Pancreas (tissue), 10 donors: Measurements from ENCODE around the gene PMEPA1. TPM values are rescaled to one million over a fixed set of nuclear protein-coding genes. Genes with fewer than 3 reads are reported as not detected.

Experiments used
- ATAC-seq, 4 donors: fragments of 200-7000 bp; cut with Tn5 transposase; one replicate each; pipeline versions ENCODE4 v1.8.0 to v1.9.1; 2020; ENCODE audit warnings: mild to moderate bottlenecking in 4 of 4, moderate library complexity in 4 of 4
- DNase-seq, 6 donors: peaks; one replicate each; pipeline ENCODE4 v3.0.0-alpha.2; 2020
- FAIRE-seq: peaks from 2 replicates; lab custom pipeline; 2012; peaks lifted over from hg19 to GRCh38; lab: Jason Lieb, UNC
- H3K27ac ChIP-seq, 4 donors: fragments of 200-600 bp; sonication (generic); 1 replicate in 3 of 4; 2 replicates in 1 of 4; pipeline versions ENCODE4 v1.5.0 to v1.8.0; 2020
- H3K27me3 ChIP-seq, 4 donors: fragments of 200-600 bp; one replicate each; pipeline ENCODE4 v1.8.0; 2021
- H3K36me3 ChIP-seq, 3 donors: fragments of 200-600 bp; sonication (generic) in 1 of 3; one replicate each; pipeline versions ENCODE4 v1.5.0 to v1.8.0; 2020 to 2021
- H3K4me1 ChIP-seq, 3 donors: fragments of 200-600 bp; one replicate each; pipeline ENCODE4 v1.8.0; 2021
- H3K4me3 ChIP-seq, 4 donors: fragments of 200-600 bp; sonication (generic) in 2 of 4; one replicate each; pipeline versions ENCODE4 v1.5.0 to v1.8.0; 2020 to 2021
- H3K9me3 ChIP-seq, 4 donors: fragments of 200-600 bp; one replicate each; pipeline ENCODE4 v1.8.0; 2021
- WGBS, 2 donors: extraction: QIAGEN DNeasy Blood & Tissue Kit; methylation state at CpG; one replicate each; pipeline ENCODE4 v1.1.7; 2013; 5-methylcytosine and 5-hydroxymethylcytosine counted together
- intact Hi-C, 3 donors: fragments of 100-400 bp; cut with DNase I; formaldehyde crosslinking; loops; one replicate each; pipeline versions ENCODE4 v1.11.1 to v1.14.2; 2022
- polyA plus RNA-seq, 2 donors: library from polyadenylated mRNA; stranded (reverse); fragments of 200-250 nt; gene quantifications; one replicate each; pipeline ENCODE4 v1.2.3, GENCODE V29; 2013
- total RNA-seq, 6 donors: library from RNA; stranded (reverse); fragmentation: NEBNext Ultra II Directional in 4 of 6; extraction: Animal tissue kit (Norgen Biotek cat#: 25700) in 4 of 6; gene quantifications; one replicate each; pipeline versions ENCODE4 v1.2.1 to v1.2.4, GENCODE V29; 2021 to 2023
- TF ChIP-seq, protein P1 (sequence below), 4 donors: fragments of 200-600 bp; sonication (generic) in 3 of 4; IDR thresholded peaks; one replicate each; pipeline versions ENCODE4 v1.5.0 to v1.8.0; 2021; ENCODE audit warnings: antibody characterized with exemption in 4 of 4
- donor health status: healthy with polysubstance abuse.
- donor health status: DM: no; HTN: no; CAD: no; lungs with moderate emphysema.
- donor health status: DM: no; HTN: no; CAD: no.
- donor health status: control.
- donor health status: control.
- donor health status: Bipolar disorder and iron deficiency.
- donor health status: DM: yes; HTN: yes; CAD: no.
- donor health status: DM: no; HTN: no; CAD: no.
- donor health status: DM: no; HTN: no; CAD: no.
- donor health status: DM: yes; HTN: yes; CAD: no.

PMEPA1 gene
- total and polyA plus RNA-seq, 8 donors: 24.8 to 98.2 (median 33.6) TPM

DNA sequence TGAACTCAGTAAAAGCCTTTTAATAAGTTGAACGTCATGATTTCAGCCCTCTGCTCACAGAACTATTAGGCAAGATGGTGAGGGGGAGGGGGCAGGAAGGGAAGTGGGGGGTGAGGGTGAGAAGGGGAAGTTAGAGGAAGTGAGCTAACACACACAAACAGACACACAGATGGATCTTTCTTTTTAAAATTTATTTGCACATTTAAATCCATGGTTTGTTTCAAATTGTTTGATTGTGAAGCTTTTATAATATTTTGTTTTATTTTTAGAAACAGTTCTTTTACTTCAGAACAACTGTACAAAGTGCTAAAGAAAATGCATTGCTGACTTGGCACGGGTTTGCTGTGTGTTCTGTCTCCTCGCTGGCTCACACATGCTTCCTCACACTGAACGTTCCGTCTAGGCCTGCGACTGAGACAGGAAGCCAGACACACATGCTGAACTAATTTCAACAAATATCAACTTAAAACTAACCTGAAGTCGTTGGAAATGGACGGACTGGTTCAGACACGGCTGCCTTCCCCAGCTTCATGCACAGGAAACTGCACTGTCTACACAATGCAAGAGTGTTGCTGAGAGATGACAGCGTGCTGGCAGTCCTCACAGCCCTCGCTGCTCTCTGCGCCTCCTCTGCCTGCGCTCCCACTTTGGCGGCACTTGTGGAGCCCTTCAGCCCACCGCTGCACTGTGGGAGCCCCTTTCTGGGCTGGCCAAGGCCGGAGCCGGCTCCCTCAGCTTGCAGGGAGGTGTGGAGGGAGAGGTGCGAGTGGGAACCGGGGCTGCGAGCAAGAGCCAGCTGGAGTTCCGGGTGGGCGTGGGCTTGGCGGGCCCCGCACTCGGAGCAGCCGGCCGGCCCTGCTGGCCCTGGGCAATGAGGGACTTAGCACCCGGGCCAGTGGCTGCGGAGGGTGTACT is 81.5 kb downstream of the PMEPA1 start:
- intact Hi-C loops: loop anchor here in 1 of 3 donors (10.0 kb wide), 1 partner anchor 556 kb away; no protein-coding TSS in a partner anchor
- 61 to 67% methylated on average over 21 to 29 of the region's 29 CpGs for WGBS, 2 donors
- no peaks in the 10 kb centered on the region for H3K27me3 ChIP-seq
- H3K36me3 ChIP-seq: no peaks in the 10 kb centered on the region
- no peak for FAIRE-seq
- TF ChIP-seq, protein P1, sequence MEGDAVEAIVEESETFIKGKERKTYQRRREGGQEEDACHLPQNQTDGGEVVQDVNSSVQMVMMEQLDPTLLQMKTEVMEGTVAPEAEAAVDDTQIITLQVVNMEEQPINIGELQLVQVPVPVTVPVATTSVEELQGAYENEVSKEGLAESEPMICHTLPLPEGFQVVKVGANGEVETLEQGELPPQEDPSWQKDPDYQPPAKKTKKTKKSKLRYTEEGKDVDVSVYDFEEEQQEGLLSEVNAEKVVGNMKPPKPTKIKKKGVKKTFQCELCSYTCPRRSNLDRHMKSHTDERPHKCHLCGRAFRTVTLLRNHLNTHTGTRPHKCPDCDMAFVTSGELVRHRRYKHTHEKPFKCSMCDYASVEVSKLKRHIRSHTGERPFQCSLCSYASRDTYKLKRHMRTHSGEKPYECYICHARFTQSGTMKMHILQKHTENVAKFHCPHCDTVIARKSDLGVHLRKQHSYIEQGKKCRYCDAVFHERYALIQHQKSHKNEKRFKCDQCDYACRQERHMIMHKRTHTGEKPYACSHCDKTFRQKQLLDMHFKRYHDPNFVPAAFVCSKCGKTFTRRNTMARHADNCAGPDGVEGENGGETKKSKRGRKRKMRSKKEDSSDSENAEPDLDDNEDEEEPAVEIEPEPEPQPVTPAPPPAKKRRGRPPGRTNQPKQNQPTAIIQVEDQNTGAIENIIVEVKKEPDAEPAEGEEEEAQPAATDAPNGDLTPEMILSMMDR (IDR thresholded peaks at IDR 0.05): no peak
- no peaks in the 10 kb centered on the region for H3K4me1 ChIP-seq
- H3K9me3 ChIP-seq: no peaks in the 10 kb centered on the region
- peak in 3 of 4 donors; percentile 59 to 84 (median 81) for ATAC-seq
- peak overlapping the region in 3 of 4 donors; percentile 22 to 62 (median 46) for H3K27ac ChIP-seq
- peak in 1 of 6 donors; percentile 2 for DNase-seq
- H3K4me3 ChIP-seq: no peak overlapping the region

DNA sequence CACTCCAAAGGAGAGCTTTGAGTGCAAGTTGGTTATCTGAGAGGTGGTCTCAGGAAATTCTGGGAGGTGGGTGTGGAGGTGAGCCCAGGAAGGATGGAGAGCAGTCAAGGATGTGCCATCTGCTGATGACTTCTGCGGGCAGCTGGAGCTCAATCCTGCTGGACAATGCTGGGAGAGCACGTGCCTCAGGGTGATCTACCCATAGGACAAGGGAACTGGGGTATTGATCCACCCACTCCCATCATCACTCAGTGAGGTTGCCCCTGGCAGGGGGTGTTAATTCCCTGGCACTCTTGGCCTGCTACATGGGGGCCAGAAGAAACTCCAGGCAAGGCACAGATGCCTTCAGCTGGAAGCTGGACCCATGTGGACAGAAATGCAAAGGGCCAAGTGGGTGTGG is 82.5 kb downstream of the PMEPA1 start:
- Histone ChIP-seq H3K4me1 (no peaks in the 10 kb centered on the region), H3K9me3 (no peaks in the 10 kb centered on the region), H3K4me3 (no peak overlapping the region), H3K36me3 (no peaks in the 10 kb centered on the region), H3K27ac (peak overlapping the region in 2 of 4 donors; percentile 44 to 58), H3K27me3 (no peaks in the 10 kb centered on the region)
- FAIRE-seq (no peak), ATAC-seq (no peak), DNase-seq (peak in 1 of 6 donors; percentile 4)
- 58 to 71% methylated on average over 2 of the region's 2 CpGs for WGBS, 2 donors
- TF ChIP-seq, protein P1 (IDR thresholded peaks at IDR 0.05): no peak
- intact Hi-C loops: loop anchor here in 1 of 3 donors (10.0 kb wide), 1 partner anchor 557 kb away; no protein-coding TSS in a partner anchor

DNA sequence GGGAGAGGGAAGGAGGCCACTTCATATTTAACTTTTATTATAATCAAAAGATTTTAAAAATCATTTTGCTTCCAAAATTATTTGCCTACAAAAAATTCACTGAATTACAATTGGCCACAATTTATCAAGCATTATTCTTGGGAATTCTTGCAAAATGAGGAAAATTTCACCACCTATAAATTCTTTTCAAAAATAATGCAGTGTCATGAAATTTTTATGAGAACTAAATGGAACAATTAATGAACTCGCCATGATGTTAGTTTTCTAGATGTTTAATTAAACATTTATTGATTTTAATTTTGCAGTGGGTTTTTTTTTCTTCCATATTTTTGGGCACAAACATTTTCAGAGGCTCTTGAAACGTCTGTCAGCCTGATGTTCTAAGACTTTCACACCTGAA is 83.8 kb downstream of the PMEPA1 start:
- DNase-seq (no peak), ATAC-seq (no peak), FAIRE-seq (no peak)
- no peak overlapping the region for H3K27ac ChIP-seq
- intact Hi-C loops: loop anchor here in 1 of 3 donors (10.0 kb wide), 1 partner anchor 559 kb away; no protein-coding TSS in a partner anchor
- no peaks in the 10 kb centered on the region for H3K9me3 ChIP-seq
- 52 to 53% methylated on average over 2 of the region's 2 CpGs for WGBS, 2 donors
- TF ChIP-seq, protein P1 (IDR thresholded peaks at IDR 0.05): no peak
- no peaks in the 10 kb centered on the region for H3K27me3 ChIP-seq
- no peaks in the 10 kb centered on the region for H3K36me3 ChIP-seq
- no peaks in the 10 kb centered on the region for H3K4me1 ChIP-seq
- no peak overlapping the region for H3K4me3 ChIP-seq

DNA sequence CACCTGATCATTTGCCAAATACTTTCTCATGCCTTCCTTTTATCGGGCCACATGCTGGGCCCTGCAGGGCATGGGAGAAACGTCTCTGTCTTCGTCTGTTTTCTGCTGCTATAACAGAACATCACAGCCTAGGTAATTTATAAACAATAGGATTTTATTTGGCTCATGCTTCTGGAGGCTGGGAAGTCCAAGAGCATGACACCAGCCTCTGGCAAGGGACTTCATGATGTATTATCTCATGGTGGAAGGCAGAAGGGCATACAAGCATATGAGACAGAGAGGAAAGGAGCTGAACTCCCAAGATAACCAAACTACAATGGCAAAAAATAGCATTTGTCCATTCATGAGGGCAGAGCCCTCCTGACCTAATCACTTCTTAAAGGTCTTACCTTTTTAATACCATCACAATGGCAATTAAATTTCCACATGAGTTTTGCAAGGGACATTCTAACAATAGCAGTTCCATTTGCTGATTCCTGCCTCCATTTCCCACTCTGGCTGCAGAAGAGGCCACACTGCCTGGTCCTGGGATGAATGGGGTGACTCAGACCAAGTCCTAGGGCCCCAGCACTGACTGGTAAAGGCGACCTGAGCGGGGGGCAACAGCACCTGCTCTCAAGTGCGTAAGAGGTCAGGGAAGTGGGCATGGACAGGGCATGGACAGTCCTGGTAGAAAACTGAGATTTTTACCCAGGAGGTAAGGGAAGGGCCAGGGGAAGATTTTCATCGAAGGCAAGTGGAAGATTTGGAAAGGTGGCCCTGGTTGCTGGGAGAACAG is 84.4 kb downstream of the PMEPA1 start:
- intact Hi-C loops: loop anchor here in 1 of 3 donors (10.0 kb wide), 1 partner anchor 559 kb away; no protein-coding TSS in a partner anchor
- DNase-seq (peak in 1 of 6 donors; percentile 2), FAIRE-seq (no peak), ATAC-seq (no peak)
- Histone ChIP-seq H3K27me3 (no peaks in the 10 kb centered on the region), H3K4me3 (no peak overlapping the region), H3K27ac (no peak overlapping the region), H3K36me3 (no peaks in the 10 kb centered on the region), H3K9me3 (no peaks in the 10 kb centered on the region), H3K4me1 (no peaks in the 10 kb centered on the region)
- 75 to 85% methylated on average over 7 of the region's 7 CpGs for WGBS, 2 donors
- TF ChIP-seq, protein P1 (IDR thresholded peaks at IDR 0.05): no peak
